ENCODE data around the gene CYTH1.

The CYTH1 gene

GRCh38 chr17:78781893-78782304 is at the start of gene CYTH1:
CYTH1 (minus strand) TSS chr17:78782273; CDS start chr17:78782223, 50 bp downstream.
- DNase-seq (ENCODE audit: low read depth, low spot score), result no peak

- no peak for DNase-seq (ENCODE audit: low read depth, low spot score)
Observed at GRCh38 chr17:78829477-78829876, 47.4 kb upstream of the CYTH1 start.

GRCh38 chr17:78828470-78829185 is 46.6 kb upstream of the CYTH1 start:
- no peak for DNase-seq (ENCODE audit: low read depth, low spot score)

GRCh38 chr17:78826836-78827509 is 44.9 kb upstream of the CYTH1 start:
- no peak for DNase-seq (ENCODE audit: low read depth, low spot score)

GRCh38 chr17:78826421-78826820 is 44.3 kb upstream of the CYTH1 start:
- DNase-seq (ENCODE audit: low read depth, low spot score), result no peak

GRCh38 chr17:78825696-78826095 is 43.6 kb upstream of the CYTH1 start:
- no peak for DNase-seq (ENCODE audit: low read depth, low spot score)

GRCh38 chr17:78824240-78824639 is 42.2 kb upstream of the CYTH1 start:
- DNase-seq (ENCODE audit: low read depth, low spot score), result no peak

GRCh38 chr17:78823282-78824046 is 41.4 kb upstream of the CYTH1 start:
- no peak for DNase-seq (ENCODE audit: low read depth, low spot score)

GRCh38 chr17:78822552-78822951 is 40.5 kb upstream of the CYTH1 start:
- peak; percentile 58 for DNase-seq (ENCODE audit: low read depth, low spot score)

- no peak for DNase-seq (ENCODE audit: low read depth, low spot score)
Observed at GRCh38 chr17:78821961-78822360, 39.9 kb upstream of the CYTH1 start.

GRCh38 chr17:78820841-78821240 is 38.8 kb upstream of the CYTH1 start:
- no peak for DNase-seq (ENCODE audit: low read depth, low spot score)

GRCh38 chr17:78819806-78820792 is 38.0 kb upstream of the CYTH1 start:
- DNase-seq (ENCODE audit: low read depth, low spot score), result no peak

GRCh38 chr17:78819402-78819801 is 37.3 kb upstream of the CYTH1 start:
- DNase-seq (ENCODE audit: low read depth, low spot score), result no peak

GRCh38 chr17:78818932-78819331 is 36.9 kb upstream of the CYTH1 start:
- DNase-seq (ENCODE audit: low read depth, low spot score), result no peak

- DNase-seq (ENCODE audit: low read depth, low spot score), result no peak
Observed at GRCh38 chr17:78818152-78818846, 36.2 kb upstream of the CYTH1 start.

- DNase-seq (ENCODE audit: low read depth, low spot score), result no peak
Observed at GRCh38 chr17:78817123-78817522, 35.0 kb upstream of the CYTH1 start.

GRCh38 chr17:78815696-78816095 is 33.6 kb upstream of the CYTH1 start:
- no peak for DNase-seq (ENCODE audit: low read depth, low spot score)

GRCh38 chr17:78812855-78813254 is 30.8 kb upstream of the CYTH1 start:
- no peak for DNase-seq (ENCODE audit: low read depth, low spot score)

GRCh38 chr17:78808163-78808562 is 26.1 kb upstream of the CYTH1 start:
- DNase-seq (ENCODE audit: low read depth, low spot score), result no peak

GRCh38 chr17:78806451-78806850 is 24.4 kb upstream of the CYTH1 start:
- DNase-seq (ENCODE audit: low read depth, low spot score), result no peak

GRCh38 chr17:78805301-78805700 is 23.2 kb upstream of the CYTH1 start:
- no peak for DNase-seq (ENCODE audit: low read depth, low spot score)

All from brain pericyte (primary cell).